ENCODE results near the gene SRRM3. TPM values are rescaled to one million over a fixed set of nuclear protein-coding genes. Genes with fewer than 3 reads are reported as not detected.

Gene SRRM3
- total and polyA plus RNA-seq, 9 of the 15 experiments (the other 6 are each of a cell fraction or from before 2014, with no cell fraction given): 0.04 to 0.91 (median 0.46) TPM; not detected in 2

DNA sequence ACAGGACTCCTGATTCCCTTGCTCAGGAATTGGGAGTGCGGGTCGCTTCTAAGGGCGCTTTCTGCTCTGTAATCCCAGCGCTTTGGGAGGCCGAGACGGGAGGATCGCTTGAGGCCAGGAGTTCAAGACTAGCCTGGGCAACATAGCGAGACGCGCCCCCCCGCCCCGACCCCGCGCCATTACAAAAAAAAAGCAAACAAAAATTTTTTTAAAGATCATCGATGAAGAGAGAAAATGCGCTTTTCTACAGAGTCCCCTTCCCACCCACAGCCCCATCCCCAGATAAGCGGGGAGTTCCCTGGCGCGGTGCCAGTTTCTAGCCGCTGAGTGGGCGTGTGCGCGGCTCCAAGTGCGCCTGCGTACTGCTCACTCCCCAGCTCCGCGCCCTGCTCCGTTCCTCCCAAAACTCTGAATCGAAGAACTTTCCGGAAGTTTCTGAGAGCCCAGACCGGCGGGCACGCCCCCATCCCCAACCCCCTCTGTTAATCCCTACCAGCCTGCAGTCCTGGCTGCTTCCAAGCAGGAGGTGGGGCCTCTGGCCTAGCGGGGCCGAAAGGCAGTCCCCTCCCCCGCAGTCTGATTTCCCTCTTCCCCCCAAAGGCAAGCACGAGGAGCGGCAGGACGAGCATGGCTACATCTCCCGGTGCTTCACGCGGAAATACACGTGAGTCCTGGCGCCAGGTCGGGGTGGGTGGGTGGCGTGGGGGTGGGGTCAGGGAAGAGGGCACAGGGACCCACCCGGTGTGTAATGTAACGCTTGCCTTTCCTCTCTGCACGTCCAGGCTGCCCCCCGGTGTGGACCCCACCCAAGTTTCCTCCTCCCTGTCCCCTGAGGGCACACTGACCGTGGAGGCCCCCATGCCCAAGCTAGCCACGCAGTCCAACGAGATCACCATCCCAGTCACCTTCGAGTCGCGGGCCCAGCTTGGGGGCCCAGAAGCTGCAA lies 101.8 kb downstream of the SRRM3 start (continued):
- TF ChIP-seq GATAD2A (IDR thresholded peaks at IDR 0.05) (no peak), ZNF644 (tag; IDR thresholded peaks at IDR 0.05; ENCODE audit: low read depth) (no peak), CBX8 (IDR thresholded peaks at IDR 0.05; ENCODE audit: borderline replicate concordance, extremely low read depth, low read depth, low read length, poor library complexity, severe bottlenecking) (no peak), ARID1B (IDR thresholded peaks at IDR 0.05) (peak; percentile 56; the same call in 1 of the 2 replicates), ZNF212 (CRISPR knock-in tag; IDR thresholded peaks at IDR 0.05) (no peak), MCM3 (IDR thresholded peaks at IDR 0.05) (no peak), TCF7L2 (IDR thresholded peaks at IDR 0.05; ENCODE audit: low read depth, low read length) (no peak), ZNF143 (CRISPR knock-in tag; IDR thresholded peaks at IDR 0.05) (no peak), WHSC1 (IDR thresholded peaks at IDR 0.05; ENCODE audit: low read length) (no peak), ZKSCAN8 (CRISPR knock-in tag; IDR thresholded peaks at IDR 0.05) (peak; percentile 71; the same call in 1 of the 2 replicates), RBM34 (IDR thresholded peaks at IDR 0.05; ENCODE audit: borderline replicate concordance, insufficient read depth, low read length) (no peak), GABPB2 (CRISPR knock-in tag; conservative IDR thresholded peaks at IDR 0.05) (no peak), KAT7 (CRISPR knock-in tag; IDR thresholded peaks at IDR 0.05; ENCODE audit: borderline replicate concordance) (0 out of 2 replicates have a peak, but pooled peaks have one; percentile 12), SMAD2 (IDR thresholded peaks at IDR 0.05; ENCODE audit: low read depth, low read length) (no peak), FOSL1 (tag; conservative IDR thresholded peaks at IDR 0.05) (no peak)
- TF ChIP-seq, protein P1, sequence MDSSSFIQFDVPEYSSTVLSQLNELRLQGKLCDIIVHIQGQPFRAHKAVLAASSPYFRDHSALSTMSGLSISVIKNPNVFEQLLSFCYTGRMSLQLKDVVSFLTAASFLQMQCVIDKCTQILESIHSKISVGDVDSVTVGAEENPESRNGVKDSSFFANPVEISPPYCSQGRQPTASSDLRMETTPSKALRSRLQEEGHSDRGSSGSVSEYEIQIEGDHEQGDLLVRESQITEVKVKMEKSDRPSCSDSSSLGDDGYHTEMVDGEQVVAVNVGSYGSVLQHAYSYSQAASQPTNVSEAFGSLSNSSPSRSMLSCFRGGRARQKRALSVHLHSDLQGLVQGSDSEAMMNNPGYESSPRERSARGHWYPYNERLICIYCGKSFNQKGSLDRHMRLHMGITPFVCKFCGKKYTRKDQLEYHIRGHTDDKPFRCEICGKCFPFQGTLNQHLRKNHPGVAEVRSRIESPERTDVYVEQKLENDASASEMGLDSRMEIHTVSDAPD (CRISPR knock-in tag; IDR thresholded peaks at IDR 0.05): no peak
- TF ChIP-seq, protein P2, sequence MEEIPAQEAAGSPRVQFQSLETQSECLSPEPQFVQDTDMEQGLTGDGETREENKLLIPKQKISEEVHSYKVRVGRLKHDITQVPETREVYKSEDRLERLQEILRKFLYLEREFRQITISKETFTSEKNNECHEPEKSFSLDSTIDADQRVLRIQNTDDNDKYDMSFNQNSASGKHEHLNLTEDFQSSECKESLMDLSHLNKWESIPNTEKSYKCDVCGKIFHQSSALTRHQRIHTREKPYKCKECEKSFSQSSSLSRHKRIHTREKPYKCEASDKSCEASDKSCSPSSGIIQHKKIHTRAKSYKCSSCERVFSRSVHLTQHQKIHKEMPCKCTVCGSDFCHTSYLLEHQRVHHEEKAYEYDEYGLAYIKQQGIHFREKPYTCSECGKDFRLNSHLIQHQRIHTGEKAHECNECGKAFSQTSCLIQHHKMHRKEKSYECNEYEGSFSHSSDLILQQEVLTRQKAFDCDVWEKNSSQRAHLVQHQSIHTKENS (CRISPR knock-in tag; IDR thresholded peaks at IDR 0.05): no peak
- TF ChIP-seq, protein P3, sequence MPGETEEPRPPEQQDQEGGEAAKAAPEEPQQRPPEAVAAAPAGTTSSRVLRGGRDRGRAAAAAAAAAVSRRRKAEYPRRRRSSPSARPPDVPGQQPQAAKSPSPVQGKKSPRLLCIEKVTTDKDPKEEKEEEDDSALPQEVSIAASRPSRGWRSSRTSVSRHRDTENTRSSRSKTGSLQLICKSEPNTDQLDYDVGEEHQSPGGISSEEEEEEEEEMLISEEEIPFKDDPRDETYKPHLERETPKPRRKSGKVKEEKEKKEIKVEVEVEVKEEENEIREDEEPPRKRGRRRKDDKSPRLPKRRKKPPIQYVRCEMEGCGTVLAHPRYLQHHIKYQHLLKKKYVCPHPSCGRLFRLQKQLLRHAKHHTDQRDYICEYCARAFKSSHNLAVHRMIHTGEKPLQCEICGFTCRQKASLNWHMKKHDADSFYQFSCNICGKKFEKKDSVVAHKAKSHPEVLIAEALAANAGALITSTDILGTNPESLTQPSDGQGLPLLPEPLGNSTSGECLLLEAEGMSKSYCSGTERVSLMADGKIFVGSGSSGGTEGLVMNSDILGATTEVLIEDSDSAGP (CRISPR knock-in tag; IDR thresholded peaks at IDR 0.05): 0 out of 2 replicates have a peak, but pooled peaks have one; percentile 28
- TF ChIP-seq, protein P4, sequence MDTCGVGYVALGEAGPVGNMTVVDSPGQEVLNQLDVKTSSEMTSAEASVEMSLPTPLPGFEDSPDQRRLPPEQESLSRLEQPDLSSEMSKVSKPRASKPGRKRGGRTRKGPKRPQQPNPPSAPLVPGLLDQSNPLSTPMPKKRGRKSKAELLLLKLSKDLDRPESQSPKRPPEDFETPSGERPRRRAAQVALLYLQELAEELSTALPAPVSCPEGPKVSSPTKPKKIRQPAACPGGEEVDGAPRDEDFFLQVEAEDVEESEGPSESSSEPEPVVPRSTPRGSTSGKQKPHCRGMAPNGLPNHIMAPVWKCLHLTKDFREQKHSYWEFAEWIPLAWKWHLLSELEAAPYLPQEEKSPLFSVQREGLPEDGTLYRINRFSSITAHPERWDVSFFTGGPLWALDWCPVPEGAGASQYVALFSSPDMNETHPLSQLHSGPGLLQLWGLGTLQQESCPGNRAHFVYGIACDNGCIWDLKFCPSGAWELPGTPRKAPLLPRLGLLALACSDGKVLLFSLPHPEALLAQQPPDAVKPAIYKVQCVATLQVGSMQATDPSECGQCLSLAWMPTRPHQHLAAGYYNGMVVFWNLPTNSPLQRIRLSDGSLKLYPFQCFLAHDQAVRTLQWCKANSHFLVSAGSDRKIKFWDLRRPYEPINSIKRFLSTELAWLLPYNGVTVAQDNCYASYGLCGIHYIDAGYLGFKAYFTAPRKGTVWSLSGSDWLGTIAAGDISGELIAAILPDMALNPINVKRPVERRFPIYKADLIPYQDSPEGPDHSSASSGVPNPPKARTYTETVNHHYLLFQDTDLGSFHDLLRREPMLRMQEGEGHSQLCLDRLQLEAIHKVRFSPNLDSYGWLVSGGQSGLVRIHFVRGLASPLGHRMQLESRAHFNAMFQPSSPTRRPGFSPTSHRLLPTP (IDR thresholded peaks at IDR 0.05; ENCODE audit: borderline replicate concordance, extremely low read depth, insufficient read length): peak; percentile 46

Data from K562 (cell line).